HG02885 (cell line): ENCODE measurements around the gene CYTH3.

ENCODE experiments used
- ATAC-seq: cut with Tn5 transposase; IDR thresholded peaks from one replicate; pipeline ENCODE4 v1.9.1; 2021; ENCODE audit warnings: mild to moderate bottlenecking; ENCODE audit not compliant: unreplicated experiment, poor library complexity

CYTH3 gene

GRCh38 chr7:6130007-6130587 lies 142.3 kb downstream of the CYTH3 start:
- ATAC-seq: no peak

- ATAC-seq: no peak
These were observed 144.2 kb downstream of the CYTH3 start for GRCh38 chr7:6128205-6128604.

GRCh38 chr7:6127110-6127490 lies 145.3 kb downstream of the CYTH3 start:
- ATAC-seq: no peak

- ATAC-seq: no peak
These were observed 148.6 kb downstream of the CYTH3 start for GRCh38 chr7:6123843-6124242.

GRCh38 chr7:6121141-6121540 lies 151.3 kb downstream of the CYTH3 start:
- no peak for ATAC-seq

GRCh38 chr7:6117533-6117932 lies 154.9 kb downstream of the CYTH3 start:
- no peak for ATAC-seq

- no peak for ATAC-seq
These were observed 156.2 kb downstream of the CYTH3 start for GRCh38 chr7:6116211-6116610.
